GM13976 (cell line): ENCODE results near the gene PRRX1.

Experiments
- DNase-seq: peaks from one replicate; pipeline ENCODE4 v3.0.0; 2012; ENCODE audit warnings: low spot score
- in situ Hi-C: fragments of 300-500 bp; cut with MboI; formaldehyde crosslinking; loops from one replicate; pipeline ENCODE4 v1.12.0; 2022; ENCODE audit warnings: low sequenced_read_pairs, mixed read lengths, inconsistent platforms; ENCODE audit not compliant: unreplicated experiment
- TF ChIP-seq, protein P1 (sequence below): IDR thresholded peaks from 2 replicates; pipeline ENCODE4 v1.5.1; 2012; ENCODE audit warnings: borderline replicate concordance, mild to moderate bottlenecking; ENCODE audit not compliant: insufficient read depth; ENCODE audit errors: extremely low read depth, missing control alignments, control extremely low read depth

The PRRX1 gene

DNA sequence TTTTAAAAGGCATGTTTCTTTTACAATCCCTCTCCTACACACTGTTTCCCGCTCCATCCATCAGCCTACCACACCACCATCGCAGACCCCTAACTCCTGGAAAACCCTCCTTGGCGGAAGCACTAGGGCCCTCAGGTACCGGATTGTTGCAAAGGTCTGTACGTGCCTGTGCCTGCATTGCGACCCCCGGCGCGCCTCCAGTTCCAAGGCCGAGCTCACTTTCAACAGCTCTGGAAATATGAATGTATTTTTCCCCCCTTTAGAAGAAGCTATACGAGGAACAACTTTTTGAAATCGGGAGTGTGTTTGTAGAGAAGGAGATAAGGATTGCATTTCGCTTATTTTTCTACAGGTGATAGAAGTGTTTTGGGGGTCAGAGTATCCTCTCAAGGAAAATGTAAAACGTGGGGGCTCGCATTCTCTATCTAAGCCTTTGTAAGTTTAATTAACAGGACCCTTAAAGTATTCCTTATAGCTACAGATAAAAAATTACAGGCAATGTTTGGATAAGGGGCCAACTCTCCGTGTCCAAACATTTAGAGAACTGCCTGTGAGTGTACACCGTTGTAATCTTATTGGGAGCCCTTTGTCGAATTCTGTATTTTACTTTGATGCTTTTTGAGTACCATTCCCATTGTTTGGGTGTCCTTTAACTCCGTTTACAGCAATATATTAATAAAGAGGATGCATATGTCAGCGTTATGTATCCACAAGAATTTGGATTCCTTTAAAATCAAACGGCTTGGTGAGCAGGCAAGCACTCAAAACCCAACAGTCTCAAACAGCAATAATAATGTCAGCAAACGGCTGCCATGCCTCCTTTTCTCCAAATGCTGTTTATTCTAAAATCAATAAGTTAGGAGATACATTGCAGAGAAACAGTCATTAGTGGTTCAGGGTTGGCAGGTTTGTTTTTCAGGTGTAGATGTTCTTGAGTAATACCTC, 5.9 kb downstream of the PRRX1 start:
- DNase-seq = no peak
- TF ChIP-seq, protein P1, sequence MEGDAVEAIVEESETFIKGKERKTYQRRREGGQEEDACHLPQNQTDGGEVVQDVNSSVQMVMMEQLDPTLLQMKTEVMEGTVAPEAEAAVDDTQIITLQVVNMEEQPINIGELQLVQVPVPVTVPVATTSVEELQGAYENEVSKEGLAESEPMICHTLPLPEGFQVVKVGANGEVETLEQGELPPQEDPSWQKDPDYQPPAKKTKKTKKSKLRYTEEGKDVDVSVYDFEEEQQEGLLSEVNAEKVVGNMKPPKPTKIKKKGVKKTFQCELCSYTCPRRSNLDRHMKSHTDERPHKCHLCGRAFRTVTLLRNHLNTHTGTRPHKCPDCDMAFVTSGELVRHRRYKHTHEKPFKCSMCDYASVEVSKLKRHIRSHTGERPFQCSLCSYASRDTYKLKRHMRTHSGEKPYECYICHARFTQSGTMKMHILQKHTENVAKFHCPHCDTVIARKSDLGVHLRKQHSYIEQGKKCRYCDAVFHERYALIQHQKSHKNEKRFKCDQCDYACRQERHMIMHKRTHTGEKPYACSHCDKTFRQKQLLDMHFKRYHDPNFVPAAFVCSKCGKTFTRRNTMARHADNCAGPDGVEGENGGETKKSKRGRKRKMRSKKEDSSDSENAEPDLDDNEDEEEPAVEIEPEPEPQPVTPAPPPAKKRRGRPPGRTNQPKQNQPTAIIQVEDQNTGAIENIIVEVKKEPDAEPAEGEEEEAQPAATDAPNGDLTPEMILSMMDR = no peak
- in situ Hi-C loops = no loop called here

DNA sequence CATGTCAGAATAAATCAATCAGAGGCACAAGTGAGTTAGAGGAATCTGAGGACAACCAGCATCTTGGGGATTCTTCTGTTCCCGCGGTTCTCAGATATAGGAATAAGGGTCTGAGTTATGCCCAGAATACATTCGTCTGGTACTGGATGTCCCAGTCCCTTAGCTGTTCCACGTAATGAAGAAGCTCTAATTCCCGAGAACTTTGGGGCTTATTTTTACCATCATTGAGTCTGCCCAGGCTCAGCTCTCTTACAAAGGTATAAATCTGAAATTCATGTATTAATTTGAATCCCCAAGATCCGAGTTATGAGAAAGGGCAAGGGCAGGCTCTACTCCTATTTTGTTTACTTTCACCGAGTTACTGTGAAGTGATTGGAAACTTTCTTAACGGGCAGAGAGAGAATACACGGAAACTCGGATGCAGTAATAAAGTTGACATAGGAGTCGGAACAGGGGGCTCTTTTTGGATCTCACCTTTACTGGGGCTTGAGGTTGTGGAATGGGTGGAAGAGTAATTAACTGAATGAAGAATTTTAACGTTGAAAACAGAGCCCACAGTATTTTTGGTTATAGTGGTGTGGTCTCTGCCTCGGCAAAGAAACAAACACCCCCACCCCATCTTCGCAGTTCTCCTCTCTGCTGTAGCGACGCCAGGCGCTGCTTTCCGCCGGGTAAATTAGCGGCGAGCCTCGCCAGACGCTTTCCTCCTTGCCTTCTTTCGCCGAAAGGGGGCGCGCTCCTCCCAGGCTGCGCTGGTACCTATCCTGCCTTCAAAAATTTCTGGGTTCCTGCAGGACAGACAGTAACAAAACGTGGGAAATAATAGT, 7.1 kb downstream of the PRRX1 start:
- TF ChIP-seq, protein P1 = peak; percentile 40
- in situ Hi-C loops = no loop called here
- peak; percentile 50 for DNase-seq

DNA sequence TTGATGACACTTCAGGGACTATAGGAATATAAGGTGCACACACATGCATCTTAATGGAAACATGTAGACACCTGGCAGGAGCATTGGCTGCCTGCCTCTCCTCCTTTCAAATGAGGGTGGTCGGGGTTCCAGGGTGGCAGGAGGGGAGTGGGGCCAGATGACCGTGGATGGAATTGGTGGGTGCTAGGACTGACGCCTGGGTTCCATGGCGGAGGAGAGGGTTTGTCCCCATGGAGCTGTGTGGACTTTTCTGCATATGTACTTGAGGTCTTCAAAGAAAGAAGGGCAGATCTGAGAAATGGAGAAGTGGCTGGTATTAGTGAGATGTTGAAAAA, 7.7 kb downstream of the PRRX1 start:
- in situ Hi-C loops = no loop called here
- TF ChIP-seq, protein P1 = no peak
- no peak for DNase-seq

DNA sequence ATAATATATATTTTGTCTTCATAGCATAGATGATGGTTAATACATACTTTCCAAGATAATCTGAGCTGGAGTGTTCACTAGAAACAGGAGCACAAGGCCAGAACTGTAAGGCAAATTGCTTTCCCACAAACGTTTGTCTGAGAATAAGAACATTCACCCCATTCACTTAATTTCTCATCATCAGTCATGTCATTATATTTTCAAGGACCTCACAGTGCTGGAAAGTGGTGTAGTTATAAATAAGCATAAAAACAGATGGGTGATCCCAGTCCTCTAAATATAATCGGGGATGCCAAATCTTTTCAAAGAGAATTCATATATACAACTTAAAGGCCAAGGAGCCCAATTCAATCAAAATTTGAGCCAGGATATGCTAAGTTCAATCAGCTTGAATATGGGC, 8.4 kb downstream of the PRRX1 start:
- TF ChIP-seq, protein P1 = no peak
- DNase-seq = no peak

DNA sequence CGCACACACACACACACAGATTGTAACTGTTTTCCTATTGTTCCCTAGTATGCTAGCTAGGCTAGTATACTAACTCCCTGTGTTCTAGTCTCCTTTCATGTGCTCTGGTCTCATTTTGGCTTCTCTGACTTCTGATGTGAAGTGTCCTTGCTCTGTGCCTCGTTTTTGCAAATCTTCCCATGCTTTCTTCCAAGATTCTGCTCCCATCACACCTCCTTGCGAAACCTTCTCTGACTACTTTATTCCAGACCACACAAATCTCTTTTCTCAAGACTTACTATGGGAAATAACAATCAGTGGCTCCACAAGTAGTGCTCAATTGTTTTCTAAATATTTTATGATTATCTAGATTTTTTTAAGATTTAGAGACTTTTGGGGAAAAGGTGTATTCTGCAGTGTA, 10.3 kb downstream of the PRRX1 start:
- DNase-seq = no peak
- TF ChIP-seq, protein P1 = no peak
- in situ Hi-C loops = no loop called here

More for the DNA sequence above, 8.4 kb downstream of the PRRX1 start:
- in situ Hi-C loops = no loop called here

DNA sequence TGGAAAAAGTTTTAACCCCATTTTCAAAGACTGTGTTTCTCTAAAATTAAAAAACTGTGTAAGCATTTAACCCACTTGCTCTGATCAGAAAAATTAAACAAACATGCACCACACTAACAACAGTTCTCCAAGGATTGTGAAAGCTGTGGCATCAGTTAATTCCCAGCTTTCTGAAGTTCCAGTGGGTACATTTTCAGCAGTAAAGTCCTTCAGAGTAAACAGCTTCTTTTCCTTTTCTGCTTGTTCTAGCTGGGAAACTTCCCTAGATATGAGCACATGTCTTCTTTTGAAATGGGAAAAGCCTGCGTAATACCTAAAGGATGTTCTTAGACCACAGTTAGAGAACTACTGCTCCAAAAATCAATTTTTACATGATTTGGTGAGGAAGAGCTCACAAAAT, 11.1 kb downstream of the PRRX1 start:
- in situ Hi-C loops = loop anchor here (25.0 kb wide), 1 partner anchor 212 kb away; no protein-coding TSS in a partner anchor

More for the DNA sequence above, 11.1 kb downstream of the PRRX1 start:
- TF ChIP-seq, protein P1 = no peak
- no peak for DNase-seq
